ENCODE data around the gene TATDN3.
"Not testable (repeated sequence)": the region's sequence is repeated elsewhere in the genome, so short reads cannot be mapped to it uniquely, and the experiment has no call there.

TATDN3 gene

DNA sequence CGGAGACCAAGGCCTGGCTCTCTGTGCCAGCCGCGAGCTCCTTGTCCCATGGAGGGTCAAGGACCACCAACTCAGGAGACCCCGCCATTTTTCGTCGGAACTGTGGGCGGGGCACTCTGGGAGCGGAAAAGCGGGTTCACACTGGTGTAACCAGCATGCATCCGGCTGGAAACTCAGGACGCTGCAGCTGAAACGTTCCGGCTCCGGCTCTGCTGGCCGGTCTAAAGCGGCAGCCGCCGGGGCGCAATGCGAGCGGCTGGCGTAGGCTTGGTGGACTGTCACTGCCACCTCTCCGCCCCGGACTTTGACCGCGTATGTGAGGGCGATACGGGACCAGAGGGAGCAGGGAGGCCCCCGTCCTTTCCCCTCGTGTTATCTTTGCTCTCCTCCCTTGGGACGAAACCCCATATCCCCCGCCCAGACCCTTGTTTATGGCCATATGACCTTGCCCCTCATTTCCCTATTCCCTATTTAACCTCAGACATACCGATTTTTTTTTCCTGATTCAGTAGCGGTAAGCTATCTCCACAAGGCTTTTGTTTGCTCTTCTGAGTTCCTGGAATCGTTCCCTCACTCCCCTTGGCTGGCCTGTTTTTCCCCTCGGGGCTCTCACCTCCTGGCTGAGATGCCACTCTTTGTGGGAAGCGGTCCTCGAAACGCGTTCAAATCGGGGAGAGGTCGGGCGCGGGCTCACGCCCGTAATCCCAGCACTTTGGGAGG lies at the start of gene TATDN3, which contains the start of gene NSL1:
Gene TATDN3, plus strand, starts transcription at position 219 of the 720 bp plus-strand sequence. Its CDS starts 28 bp downstream, at position 247.
Gene NSL1, minus strand, starts transcription at position 102 of the 720 bp plus-strand sequence. Its CDS starts 14 bp downstream, at position 88.
- peak; percentile 67 for DNase-seq (ENCODE audit: low read depth)

- DNase-seq (ENCODE audit: low read depth) = no peak
Observed at GRCh38 chr1:212743901-212744475, 47.7 kb upstream of the TATDN3 start.

DNA sequence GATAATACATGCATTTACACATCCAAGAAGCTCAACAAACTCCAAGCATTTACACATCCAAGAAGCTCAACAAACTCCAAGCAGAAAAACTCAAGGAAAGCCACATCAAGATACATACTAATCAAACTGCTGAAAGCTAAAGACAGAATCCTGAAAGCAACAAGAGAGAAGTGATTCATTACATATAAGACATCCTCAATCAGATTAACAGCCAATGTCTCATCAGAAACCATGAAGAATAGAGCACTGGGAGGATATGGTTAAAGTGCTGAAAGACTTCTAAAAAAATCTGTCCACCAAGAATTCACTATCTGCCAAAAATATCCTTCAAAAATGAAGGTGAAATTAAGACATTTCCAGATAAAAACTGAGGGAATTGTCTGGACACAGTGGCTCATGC lies 46.4 kb upstream of the TATDN3 start:
- DNase-seq (ENCODE audit: low read depth) = no peak

DNA sequence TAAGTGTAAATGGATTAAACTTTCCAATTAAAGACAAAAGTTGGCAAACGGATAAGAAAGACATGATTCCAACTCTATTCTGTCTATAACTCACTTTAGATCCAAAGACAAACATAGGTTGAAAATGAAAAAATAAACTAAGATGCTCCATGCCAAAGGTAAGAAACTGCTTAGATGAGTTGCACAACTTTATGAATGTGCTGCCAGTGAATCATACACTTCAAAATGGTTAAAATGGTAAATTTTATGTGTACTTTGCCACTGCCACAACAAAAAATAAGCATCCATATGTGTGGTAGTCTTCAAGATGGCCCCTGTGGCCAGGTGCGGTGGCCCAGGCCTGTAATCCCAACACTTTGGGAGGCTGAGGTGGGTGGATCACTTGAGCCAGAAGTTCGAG lies 45.1 kb upstream of the TATDN3 start:
- DNase-seq (ENCODE audit: low read depth) = no peak

DNA sequence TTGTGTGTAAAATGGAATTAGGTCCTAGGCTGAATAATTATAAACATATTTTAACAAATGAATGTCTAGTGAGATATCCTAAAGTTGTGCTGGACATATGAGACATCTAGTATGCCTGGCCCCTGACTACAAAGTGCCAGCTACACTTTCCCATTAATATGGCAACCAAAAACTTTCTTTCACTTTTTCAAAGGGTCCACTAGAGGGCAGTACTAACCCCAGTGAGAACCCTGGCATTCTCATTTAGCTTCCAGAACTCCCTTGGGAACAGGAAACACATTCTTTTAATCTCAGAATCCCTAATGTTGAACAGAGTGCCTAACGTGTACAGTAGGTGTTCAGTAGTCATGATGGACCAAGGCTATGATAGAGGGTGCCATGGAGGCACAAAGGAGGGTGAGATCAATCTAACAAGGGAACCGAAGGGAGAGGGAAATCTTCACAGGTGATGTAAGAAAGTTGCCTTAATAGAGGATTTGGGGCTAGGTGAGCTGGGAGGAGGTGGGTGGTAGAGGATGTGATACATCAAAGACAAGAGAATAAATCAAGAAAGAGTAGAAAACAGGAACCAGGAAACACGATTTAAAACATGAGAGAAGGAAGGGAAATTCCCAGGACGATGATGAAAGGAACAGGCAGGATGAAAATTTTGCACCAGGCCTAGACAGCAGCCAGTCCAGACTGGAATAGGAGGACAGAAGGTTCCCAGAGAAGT lies 41.7 kb upstream of the TATDN3 start:
- no peak for DNase-seq (ENCODE audit: low read depth)

DNA sequence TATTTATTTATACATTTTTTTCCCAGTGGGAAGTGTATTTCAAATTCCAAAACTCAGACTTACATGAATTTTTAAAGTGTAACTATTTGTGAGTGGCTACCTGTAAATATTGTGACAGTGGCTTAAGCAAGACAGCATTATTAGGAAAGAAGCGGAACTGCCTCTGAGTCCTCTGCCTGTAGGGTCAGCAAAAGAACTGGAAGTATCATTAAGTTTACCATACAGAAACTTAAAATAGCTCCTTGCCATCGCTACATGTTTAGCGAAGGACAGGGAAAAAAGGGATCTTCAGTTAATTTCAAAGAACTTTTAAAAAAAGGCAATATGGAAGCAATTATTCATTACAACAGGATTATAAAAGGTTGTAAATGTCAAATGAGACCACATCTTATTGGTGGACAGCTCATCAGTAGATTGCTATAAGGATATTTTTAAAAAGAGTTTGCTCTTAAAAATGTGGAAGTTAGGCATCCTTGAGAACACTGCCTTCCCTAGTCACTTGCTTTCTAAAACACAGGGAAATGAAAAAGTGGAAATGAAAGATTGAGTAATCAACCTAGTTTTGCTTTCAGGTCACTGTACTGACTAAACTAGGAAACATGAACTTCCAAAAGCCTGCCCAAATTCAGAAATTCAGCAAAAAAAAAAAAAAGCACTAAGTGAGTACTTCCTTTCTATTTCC lies 39.3 kb upstream of the TATDN3 start:
- DNase-seq (ENCODE audit: low read depth) = no peak

DNA sequence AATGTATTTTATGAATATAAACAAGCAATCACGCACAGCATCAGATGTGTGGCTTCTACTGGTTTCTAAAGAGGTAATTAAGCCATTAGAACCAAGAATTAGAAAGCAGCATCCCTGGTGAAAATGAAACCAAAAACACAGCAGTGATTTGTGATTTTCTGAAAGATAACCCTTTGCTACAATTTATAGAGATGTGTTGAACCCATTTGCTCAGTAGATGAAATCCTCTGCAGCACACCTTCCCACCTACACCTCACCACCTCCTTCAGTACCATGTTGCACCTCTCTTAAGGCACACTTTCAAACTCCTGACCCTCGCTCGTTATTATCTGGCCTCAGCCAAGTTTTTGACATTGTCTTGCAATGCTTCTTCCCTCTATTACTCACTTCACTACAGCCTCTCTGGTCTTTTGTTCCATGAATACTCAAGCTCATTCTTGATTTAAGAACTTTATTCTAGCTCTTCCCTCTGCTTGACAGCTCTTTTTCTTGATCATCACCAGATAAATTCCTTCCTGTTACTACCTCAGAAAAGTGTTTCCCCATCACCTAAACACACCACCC lies 38.7 kb upstream of the TATDN3 start:
- DNase-seq (ENCODE audit: low read depth) = no peak

GRCh38 chr1:212753749-212754148 lies 37.9 kb upstream of the TATDN3 start:
- DNase-seq (ENCODE audit: low read depth) = no peak

- no peak for DNase-seq (ENCODE audit: low read depth)
Observed at GRCh38 chr1:212754193-212754592, 37.5 kb upstream of the TATDN3 start.

GRCh38 chr1:212754680-212755079 lies 37.0 kb upstream of the TATDN3 start:
- no peak for DNase-seq (ENCODE audit: low read depth)

DNA sequence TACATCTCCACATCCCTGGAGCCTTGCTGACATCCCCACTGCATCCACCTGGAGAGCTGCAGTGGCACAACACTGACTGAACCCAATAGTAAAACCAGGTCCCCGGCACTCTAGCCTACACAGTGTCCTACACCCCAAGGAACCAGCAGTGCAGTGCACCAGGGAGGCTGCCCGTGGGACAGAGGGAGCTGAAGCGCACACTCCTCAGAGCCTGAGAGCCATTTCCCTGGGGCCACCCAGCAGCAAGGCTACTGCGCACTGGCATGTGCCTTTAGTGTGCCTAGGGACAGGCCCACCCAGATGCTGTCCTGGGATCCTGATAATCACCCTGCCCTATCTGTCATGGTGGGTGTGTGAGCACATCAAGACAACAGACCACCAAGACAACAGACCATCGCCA lies 32.0 kb upstream of the TATDN3 start:
- no peak for DNase-seq (ENCODE audit: low read depth)

DNA sequence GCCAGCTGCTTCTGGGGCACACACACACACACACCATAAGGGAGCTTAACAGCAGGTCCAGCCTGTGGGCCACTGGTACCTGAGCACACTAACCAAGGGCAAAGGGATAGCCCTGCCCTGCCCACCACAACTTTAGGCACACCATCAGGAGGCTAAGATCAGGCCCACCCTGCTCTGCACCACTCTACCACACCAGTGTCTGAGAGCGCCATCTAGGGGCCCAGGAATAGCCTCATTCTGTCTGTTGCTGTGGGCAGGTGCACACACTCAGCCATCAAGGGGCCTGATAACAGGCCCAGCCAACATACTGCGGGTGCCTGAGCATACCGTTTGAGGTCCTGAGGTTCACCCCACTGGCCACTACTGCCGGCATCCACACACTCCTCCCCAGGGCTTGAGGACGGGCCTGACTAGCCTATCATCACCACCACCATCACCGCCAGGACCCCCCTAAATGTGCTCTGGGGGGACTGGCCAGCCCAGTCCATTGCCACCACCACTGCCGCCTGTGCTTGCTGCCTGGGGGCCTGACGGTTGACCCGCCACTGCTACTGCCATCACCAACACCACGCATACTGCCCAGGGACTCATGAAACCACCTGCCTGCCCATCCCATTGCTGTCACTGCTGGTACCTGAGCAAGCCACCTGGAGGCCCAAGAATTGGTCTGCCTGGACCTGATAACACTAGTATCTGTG lies 31.4 kb upstream of the TATDN3 start:
- DNase-seq (ENCODE audit: low read depth) = no peak

DNA sequence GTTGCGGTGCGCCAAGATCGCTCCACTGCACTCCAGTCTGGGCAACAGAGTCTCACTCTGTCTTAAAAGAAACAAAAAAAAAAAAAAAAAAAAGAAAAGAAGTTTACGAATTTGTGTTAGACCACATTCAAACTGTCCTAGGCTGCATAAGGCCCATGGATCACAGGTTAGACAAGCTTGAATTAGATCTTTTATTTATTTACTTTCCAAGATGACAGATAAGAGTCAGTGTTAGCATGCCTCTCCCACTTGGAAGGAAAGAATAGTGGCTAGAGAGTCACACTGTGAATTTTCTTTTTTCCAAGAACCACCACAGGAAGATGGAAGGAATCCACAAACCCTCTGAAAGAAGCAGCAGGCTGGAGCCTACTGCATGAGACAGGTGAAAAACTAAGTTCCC lies 29.5 kb upstream of the TATDN3 start:
- no peak for DNase-seq (ENCODE audit: low read depth)

GRCh38 chr1:212762839-212763238 lies 28.9 kb upstream of the TATDN3 start:
- DNase-seq (ENCODE audit: low read depth) = no peak

DNA sequence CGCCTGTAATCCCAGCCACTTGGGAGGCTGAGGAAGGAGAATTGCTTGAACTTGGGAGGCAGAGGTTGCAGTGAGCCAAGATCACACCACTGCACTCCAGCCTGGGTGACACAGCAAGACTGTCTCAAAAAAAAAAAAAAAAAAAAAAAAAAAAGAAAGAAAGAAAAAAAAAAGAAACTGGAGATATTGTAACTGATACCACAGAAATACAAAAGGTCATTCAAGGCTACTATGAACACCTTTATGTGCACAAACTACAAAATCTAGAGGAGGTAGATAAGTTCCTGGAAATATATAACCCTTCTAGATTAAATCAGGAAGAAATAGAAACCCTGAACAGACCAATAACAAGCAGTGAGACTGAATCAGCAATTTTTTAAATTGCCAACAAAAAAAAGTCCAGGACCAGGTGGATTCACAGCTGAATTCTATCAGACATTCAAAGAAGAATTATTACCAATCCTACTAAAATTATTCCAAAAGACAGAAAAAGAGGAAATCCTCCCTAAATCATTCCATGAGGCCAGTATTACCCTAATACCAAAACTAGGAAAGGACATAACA lies 26.9 kb upstream of the TATDN3 start:
- not testable (repeated sequence) for DNase-seq (ENCODE audit: low read depth)

DNA sequence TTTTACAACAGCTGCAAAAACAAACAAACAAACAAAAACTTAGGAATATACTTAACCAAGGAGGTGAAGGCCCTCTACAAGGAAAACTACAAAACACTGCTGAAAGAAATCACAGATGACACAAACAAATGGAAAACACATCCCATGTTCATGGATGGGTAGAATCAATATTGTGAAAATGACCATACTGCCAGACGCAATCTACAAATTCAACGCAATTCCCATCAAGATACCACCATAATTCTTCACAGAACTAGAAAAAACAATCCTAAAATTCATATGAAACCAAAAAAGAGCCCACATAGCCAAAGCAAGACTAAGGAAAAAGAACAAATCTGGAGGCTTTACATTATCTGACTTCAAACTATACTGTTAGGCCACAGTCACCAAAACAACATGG lies 24.9 kb upstream of the TATDN3 start:
- DNase-seq (ENCODE audit: low read depth) = not testable (repeated sequence)

DNA sequence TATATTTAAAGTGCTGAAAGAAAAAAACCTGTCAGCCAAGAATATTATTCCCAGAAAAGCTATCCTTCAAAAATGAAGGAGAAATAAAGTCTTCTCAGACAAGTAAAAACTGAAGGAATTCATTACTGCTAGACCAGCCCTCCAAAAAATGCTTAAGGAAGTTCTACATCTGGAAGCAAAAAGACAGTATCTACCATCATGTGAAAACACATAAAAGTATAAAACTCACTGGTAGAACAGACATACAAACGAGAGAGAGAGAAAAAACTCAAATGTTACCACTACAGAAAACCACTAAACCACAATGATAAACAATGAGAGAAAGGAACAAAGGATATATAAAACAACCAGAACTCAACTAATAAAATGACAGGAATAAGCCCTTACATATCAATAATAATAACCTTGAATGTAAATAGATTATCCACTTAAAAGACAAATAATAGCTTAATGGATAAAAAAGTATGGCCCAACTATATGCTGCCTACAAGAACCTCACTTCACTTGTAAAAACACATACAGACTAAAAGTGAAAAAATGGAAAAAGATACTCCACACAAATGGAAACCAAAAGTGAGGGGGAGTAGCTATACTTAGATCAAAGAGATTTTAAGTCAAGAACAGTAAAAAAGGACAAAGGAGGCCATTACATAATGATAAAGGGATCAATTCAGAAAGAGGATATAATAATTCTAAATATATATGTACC lies 22.1 kb upstream of the TATDN3 start:
- DNase-seq (ENCODE audit: low read depth) = no peak

DNA sequence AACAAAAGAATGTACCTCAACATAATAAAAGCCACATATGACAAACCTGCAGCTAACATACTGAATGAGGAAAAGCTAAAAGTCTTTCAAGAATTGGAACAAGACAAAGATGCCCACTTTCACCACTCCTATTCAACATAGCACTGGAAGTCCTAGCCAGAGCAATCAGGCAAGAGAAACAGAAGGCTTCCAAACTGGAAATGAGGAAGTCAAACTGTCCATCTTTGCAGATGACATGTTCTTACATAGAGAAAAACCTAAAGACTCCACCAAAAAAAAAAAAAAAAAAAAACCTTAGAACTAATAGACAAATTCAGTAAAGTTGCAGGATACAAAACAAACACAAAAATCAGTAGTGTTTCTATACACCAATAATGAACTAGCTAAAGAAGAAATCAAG lies 20.4 kb upstream of the TATDN3 start:
- no peak for DNase-seq (ENCODE audit: low read depth)

DNA sequence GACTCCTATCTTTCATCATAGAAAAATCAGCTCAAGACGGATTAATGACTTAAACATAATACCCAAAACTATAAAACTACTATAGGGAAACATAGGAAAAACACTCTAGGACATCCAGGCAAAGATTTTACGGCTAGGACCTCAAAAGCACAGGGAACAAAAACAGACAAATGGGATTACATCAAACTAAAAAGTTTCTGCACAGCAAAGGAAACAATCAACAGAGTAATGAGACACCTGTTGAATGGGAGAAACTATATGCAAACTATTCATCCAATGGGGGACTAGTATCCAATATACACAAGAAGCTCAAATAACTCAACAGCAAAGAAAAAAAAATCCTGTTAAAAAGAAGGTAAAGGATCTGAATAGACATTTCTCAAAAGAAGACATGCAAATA lies 18.7 kb upstream of the TATDN3 start:
- no peak for DNase-seq (ENCODE audit: low read depth)

DNA sequence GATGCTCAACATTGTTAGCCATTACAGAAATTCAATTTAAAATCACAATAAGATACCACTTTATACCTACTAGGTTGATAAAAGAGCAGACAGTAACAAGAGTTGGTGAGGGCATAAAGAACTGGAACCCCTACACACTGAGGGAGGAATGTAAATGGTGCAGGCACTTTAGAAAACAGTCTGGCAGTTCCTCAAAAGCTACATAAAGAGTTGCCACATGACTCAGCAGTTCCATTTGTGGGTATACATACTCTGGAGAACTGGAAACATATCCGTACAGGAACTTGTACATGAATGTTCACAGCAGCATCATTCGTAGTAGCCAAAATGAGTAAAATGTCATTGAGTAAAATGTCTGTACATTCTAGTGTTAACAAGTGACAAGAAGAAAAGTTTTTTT lies 17.1 kb upstream of the TATDN3 start:
- DNase-seq (ENCODE audit: low read depth) = no peak

DNA sequence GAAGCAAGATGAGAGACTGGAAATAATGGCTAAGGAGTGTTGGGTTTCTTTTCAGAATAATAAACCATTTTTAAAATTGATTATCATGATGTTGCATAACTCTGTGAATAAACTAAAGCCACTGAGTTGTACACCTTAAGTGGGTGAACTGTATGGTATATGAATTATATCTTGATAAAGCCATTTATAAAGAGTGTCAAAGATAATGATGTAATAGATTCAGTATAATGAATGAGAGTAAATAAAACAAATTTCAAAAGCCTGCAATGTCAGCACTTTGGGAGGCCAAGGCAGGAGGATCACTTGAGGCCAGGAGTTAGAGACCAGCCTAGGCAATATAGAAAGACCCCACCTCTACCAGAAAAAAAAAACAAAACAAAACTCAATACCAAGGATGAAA lies 16.5 kb upstream of the TATDN3 start:
- DNase-seq (ENCODE audit: low read depth) = no peak
